HG02610 (cell line): Measurements from ENCODE around the gene CDON.
"Not testable (repeated sequence)": the region's sequence is repeated elsewhere in the genome, so short reads cannot be mapped to it uniquely, and the experiment has no call there.

Experiments
- ATAC-seq: cut with Tn5 transposase; IDR thresholded peaks from one replicate; pipeline ENCODE4 v1.9.1; 2021; ENCODE audit warnings: mild to moderate bottlenecking, moderate library complexity; ENCODE audit not compliant: unreplicated experiment

CDON gene

DNA sequence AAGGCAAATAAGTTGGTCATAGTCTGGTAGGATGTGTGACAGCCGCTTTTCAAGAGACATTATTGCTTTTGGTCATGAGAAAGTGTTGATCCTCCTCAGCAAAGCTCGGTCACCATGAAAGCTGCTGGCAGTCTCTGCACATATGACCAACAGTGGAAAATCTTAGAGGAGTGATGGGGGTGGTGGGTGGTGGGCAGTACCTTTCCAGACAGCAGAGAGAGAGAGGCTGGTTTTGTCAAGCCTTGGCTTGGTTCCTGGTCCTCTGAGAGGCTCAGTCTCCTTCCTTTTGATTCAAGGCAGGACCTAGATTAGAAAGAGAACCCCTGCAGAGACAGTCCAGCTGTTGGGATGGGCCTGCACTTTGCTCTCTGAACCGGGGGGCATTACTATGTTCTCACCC, 136.9 kb downstream of the CDON start:
- no peak for ATAC-seq

- ATAC-seq, result no peak
These were observed 137.4 kb downstream of the CDON start for GRCh38 chr11:125925247-125925740.

- ATAC-seq, result no peak
These were observed 138.2 kb downstream of the CDON start for GRCh38 chr11:125924384-125925007.

DNA sequence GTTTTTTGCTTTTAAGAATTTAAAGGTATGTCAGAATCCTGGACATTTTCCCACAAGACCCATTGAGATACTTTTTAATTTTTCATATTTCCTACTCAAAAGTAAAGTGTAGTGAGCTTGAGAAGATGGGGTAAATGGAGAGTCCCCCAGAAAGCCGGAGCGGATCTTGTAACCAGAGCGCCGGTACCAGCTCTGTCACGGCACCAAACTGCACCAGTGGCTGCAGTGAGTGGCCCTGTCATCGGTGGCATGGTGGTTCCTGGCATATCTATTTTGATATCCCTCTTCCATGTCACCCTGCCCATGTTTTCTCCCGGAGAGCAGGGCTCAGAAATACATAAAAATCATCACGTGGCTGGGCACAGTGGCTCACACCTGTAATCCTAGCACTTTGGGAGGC, 139.0 kb downstream of the CDON start:
- ATAC-seq, result no peak

GRCh38 chr11:125923012-125923579, 139.6 kb downstream of the CDON start:
- peak; percentile 64 for ATAC-seq

GRCh38 chr11:125922156-125922555, 140.5 kb downstream of the CDON start:
- no peak for ATAC-seq

DNA sequence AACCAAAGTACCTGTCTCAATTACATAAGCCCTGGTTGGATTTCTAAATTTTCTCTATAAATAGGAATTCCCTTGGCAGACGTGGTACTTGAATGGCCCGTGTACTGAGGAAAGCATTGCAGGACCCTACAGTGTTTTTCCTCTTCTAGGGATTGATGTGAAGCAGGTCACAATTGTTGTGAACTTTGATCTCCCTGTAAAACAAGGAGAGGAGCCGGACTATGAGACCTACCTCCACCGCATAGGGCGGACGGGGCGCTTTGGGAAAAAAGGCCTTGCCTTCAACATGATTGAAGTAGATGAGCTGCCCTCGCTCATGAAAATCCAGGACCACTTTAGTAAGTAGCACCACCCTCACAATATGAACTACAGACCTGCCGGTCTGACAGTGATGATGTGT, 141.6 kb downstream of the CDON start:
- ATAC-seq, result no peak

- no peak for ATAC-seq
These were observed 144.4 kb downstream of the CDON start for GRCh38 chr11:125918140-125918840.

DNA sequence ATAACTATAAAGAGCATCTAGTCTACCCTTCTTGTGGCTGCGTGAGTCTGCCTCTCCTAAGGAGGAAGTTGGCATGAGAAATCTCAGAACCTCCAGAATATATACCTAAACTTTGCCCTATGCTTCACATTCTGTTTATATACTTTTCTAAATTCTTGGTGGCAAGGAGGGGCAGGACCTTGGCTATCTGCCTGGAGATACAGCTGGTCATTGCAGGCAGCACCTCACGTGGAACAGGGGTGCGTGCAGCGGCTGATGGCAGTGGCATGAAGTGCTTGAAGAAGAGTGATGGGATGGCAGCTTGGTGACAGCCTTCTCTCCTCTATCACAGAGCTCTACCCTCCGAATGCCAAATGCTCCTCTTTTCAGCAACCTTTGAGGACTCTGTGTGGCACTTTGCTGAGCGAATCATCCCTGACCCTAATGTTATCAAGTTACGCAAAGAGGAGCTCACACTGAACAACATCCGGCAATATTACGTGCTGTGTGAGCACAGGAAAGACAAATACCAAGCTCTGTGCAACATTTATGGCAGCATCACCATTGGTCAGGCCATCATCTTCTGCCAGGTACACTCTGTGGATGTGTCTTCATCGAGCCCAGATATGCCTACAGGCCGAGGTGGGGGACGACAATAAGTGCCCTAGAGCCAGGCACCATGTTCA, 145.9 kb downstream of the CDON start:
- ATAC-seq, result no peak

DNA sequence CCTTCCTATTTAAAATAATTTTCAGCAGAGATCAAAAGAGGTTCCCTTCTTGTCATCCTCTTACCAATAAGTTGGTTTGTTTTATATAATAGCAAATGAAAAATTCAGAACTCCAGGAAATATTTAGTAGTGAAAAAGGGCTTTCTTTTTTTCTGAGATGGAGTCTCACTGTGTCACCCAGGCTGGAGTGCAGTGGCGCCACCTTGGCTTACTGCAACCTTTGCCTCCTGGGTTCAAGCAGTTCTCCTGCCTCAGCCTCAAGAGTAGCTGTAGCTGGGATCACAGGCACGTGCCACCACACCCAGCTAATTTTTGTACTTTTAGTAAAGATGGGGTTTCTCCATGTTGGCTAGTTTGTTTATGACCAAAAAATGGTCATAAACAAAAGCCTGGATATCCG, 148.1 kb downstream of the CDON start:
- ATAC-seq, result not testable (repeated sequence)

DNA sequence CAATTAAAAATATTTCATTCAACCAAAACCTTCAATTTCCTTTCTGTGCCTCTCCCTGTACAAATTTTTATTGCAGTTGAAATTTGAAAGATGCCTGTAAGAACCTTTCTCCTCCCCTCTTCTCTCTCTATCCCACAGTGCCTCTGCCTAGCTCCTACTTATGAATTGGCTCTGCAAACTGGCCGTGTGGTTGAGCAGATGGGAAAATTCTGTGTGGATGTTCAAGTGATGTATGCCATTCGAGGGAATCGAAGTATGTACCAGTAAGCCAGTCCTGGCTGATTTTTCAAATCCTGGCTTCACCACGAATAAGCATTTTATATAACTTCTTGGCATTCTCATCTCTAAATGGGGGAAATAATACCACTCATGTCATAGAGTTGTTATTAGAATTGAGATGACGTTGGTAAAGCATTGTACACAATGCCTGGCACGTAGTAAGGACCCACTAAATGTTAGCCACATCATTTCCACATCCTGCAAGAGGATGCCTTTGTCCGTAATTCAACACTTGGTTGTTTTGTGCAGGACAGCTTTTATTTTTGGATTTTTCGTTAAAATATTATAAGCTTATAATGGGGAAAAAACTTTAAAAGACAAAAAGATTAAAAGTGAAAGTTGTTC, 152.3 kb downstream of the CDON start:
- ATAC-seq, result no peak
